ENCODE results near the gene SLC16A10. TPM values are rescaled to one million over a fixed set of nuclear protein-coding genes. Genes with fewer than 3 reads are reported as not detected.

Gene SLC16A10
- total RNA-seq, 1 experiment from 2014 or later = 0.05 TPM

GRCh38 chr6:111171577-111172400 lies 84.5 kb downstream of the SLC16A10 start:
- no TSS peak for BruUV-seq (replicated peaks)
- no peak for DNase-seq (ENCODE audit: unreplicated experiment)

GRCh38 chr6:111172563-111172962 lies 85.3 kb downstream of the SLC16A10 start:
- DNase-seq (ENCODE audit: unreplicated experiment) = no peak
- Mint-ChIP-seq H3K27ac (ENCODE audit: low read depth, unreplicated experiment) (no peak overlapping the region), H3K9me3 (ENCODE audit: unreplicated experiment) (no peaks in the 10 kb centered on the region), H3K4me3 (ENCODE audit: unreplicated experiment) (no peak overlapping the region), H3K27me3 (ENCODE audit: insufficient read depth, unreplicated experiment) (peaks cover 25% of the 10 kb centered on the region), H3K4me1 (ENCODE audit: insufficient read depth, unreplicated experiment) (no peaks in the 10 kb centered on the region), H3K36me3 (ENCODE audit: insufficient read depth, unreplicated experiment) (no peaks in the 10 kb centered on the region)
- CTCF ChIA-PET = interaction anchor here (0.7 to 1.3 kb wide), 4 partner anchors 12 to 1159 kb away, joined by 3 to 4 read pairs (median 4); no protein-coding TSS in a partner anchor
- no TSS peak for BruUV-seq (replicated peaks)
- POLR2A ChIA-PET = interaction anchor here (0.6 to 0.7 kb wide), 2 partner anchors 11 to 31 kb away, joined by 3 to 4 read pairs; no protein-coding TSS in a partner anchor
- intact Hi-C loops (cut with micrococcal nuclease) = no loop called here
- no peak for TF ChIP-seq CTCF (IDR thresholded peaks at IDR 0.05; ENCODE audit: unreplicated experiment)

More at GRCh38 chr6:111171577-111172400, 84.5 kb downstream of the SLC16A10 start:
- intact Hi-C loops (cut with micrococcal nuclease) = no loop called here
- ChIA-PET CTCF (interaction anchor here (0.6 to 1.1 kb wide), 2 partner anchors 114 to 282 kb away, joined by 3 read pairs; no protein-coding TSS in a partner anchor), POLR2A (interaction anchor here (0.6 to 0.7 kb wide), 3 partner anchors 12 to 874 kb away, joined by 3 to 4 read pairs (median 3); no protein-coding TSS in a partner anchor)
- Mint-ChIP-seq H3K27ac (ENCODE audit: low read depth, unreplicated experiment) (no peak overlapping the region), H3K36me3 (ENCODE audit: insufficient read depth, unreplicated experiment) (no peaks in the 10 kb centered on the region), H3K27me3 (ENCODE audit: insufficient read depth, unreplicated experiment) (peaks cover 17% of the 10 kb centered on the region), H3K4me1 (ENCODE audit: insufficient read depth, unreplicated experiment) (no peaks in the 10 kb centered on the region), H3K9me3 (ENCODE audit: unreplicated experiment) (no peaks in the 10 kb centered on the region), H3K4me3 (ENCODE audit: unreplicated experiment) (no peak overlapping the region)
- TF ChIP-seq CTCF (IDR thresholded peaks at IDR 0.05; ENCODE audit: unreplicated experiment) = no peak

- H3K4me1 Mint-ChIP-seq (ENCODE audit: insufficient read depth, unreplicated experiment) = no peaks in the 10 kb centered on the region
- H3K27me3 Mint-ChIP-seq (ENCODE audit: insufficient read depth, unreplicated experiment) = peaks cover 32% of the 10 kb centered on the region
- H3K36me3 Mint-ChIP-seq (ENCODE audit: insufficient read depth, unreplicated experiment) = no peaks in the 10 kb centered on the region
- no peak overlapping the region for H3K27ac Mint-ChIP-seq (ENCODE audit: low read depth, unreplicated experiment)
- BruUV-seq (replicated peaks) = no TSS peak
- ChIA-PET CTCF (interaction anchor here (0.5 to 1.3 kb wide), 5 partner anchors 12 to 138 kb away, joined by 3 to 4 read pairs (median 4); no protein-coding TSS in a partner anchor), POLR2A (no interaction called here)
- no peak overlapping the region for H3K4me3 Mint-ChIP-seq (ENCODE audit: unreplicated experiment)
- H3K9me3 Mint-ChIP-seq (ENCODE audit: unreplicated experiment) = no peaks in the 10 kb centered on the region
- DNase-seq (ENCODE audit: unreplicated experiment) = peak; percentile 9
- TF ChIP-seq CTCF (IDR thresholded peaks at IDR 0.05; ENCODE audit: unreplicated experiment) = no peak
- intact Hi-C loops (cut with micrococcal nuclease) = no loop called here
These were observed 86.0 kb downstream of the SLC16A10 start for GRCh38 chr6:111173341-111173740.

GRCh38 chr6:111173946-111174345 lies 86.6 kb downstream of the SLC16A10 start:
- intact Hi-C loops (cut with micrococcal nuclease) = no loop called here
- Mint-ChIP-seq H3K36me3 (ENCODE audit: insufficient read depth, unreplicated experiment) (no peaks in the 10 kb centered on the region), H3K9me3 (ENCODE audit: unreplicated experiment) (no peaks in the 10 kb centered on the region), H3K4me1 (ENCODE audit: insufficient read depth, unreplicated experiment) (no peaks in the 10 kb centered on the region), H3K4me3 (ENCODE audit: unreplicated experiment) (no peak overlapping the region), H3K27ac (ENCODE audit: low read depth, unreplicated experiment) (no peak overlapping the region), H3K27me3 (ENCODE audit: insufficient read depth, unreplicated experiment) (peaks cover 33% of the 10 kb centered on the region)
- TF ChIP-seq CTCF (IDR thresholded peaks at IDR 0.05; ENCODE audit: unreplicated experiment) = no peak
- ChIA-PET POLR2A (no interaction called here), CTCF (interaction anchor here (0.5 to 1.5 kb wide), 5 partner anchors 107 to 139 kb away, joined by 3 to 9 read pairs (median 4); no protein-coding TSS in a partner anchor)
- DNase-seq (ENCODE audit: unreplicated experiment) = no peak
- no TSS peak for BruUV-seq (replicated peaks)
